ENCODE data around the gene DAAM2.

DNA sequence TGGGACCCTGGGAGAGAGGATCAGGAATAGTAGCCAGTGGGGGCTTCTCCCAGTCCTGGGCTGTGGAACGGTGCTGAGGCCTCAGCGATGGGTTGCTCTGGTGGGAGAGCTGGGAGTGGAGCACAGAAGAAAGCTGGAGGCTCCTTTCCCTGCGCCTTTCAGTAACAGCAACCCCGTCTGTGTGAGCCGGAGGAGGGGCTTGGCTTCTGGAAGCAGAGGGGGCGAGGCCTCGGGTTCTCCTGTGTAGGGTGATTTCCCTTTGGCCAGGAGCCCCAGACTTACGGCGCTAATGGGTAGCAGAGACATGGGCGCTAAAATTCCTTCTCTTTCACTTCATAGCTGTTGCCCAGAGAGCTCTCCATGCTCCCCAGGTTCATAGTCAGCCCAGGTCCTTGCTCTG is 55.0 kb downstream of the DAAM2 start:
- TF ChIP-seq GATA2 (IDR thresholded peaks at IDR 0.05; ENCODE audit: low read depth, low read length) (no peak), GATA3 (IDR thresholded peaks at IDR 0.05; ENCODE audit: low read depth, low read length) (no peak)

Data from SH-SY5Y (cell line).